Omental fat pad (tissue), 4 donors: ENCODE data around the gene FMN1. TPM values are rescaled to one million over a fixed set of nuclear protein-coding genes. Genes with fewer than 3 reads are reported as not detected.

Experiments used
- ATAC-seq: fragments of 150-250 bp; one replicate; pipeline ENCODE4 v1.9.1; 2016; ENCODE audit warnings: mild to moderate bottlenecking, moderate library complexity; ENCODE audit not compliant: low FRiP score
- DNase-seq: peaks from one replicate; pipeline ENCODE4 v3.0.0-alpha.2; 2019; ENCODE audit warnings: low spot score
- CTCF ChIP-seq, 3 donors: fragments of 450-650 bp; IDR thresholded peaks; one replicate each; pipeline ENCODE4 v1.5.1; 2016 to 2017; ENCODE audit warnings: antibody characterized with exemption in 3 of 3, mild to moderate bottlenecking in 3 of 3, moderate library complexity in 2 of 3
- total RNA-seq, 4 donors: library from RNA; depleted of rRNA; stranded (reverse); fragments of >200 nt; gene quantifications; one replicate each; pipeline ENCODE4 v1.1.0, GENCODE V29; 2016

The FMN1 gene
- total RNA-seq, 4 donors from 2014 or later: 19.9 to 35.5 (median 28.5) TPM

- TF ChIP-seq CTCF (IDR thresholded peaks at IDR 0.05): no peak
- DNase-seq: no peak
- no peak for ATAC-seq
These were observed 104.4 kb downstream of the FMN1 start for GRCh38 chr15:33089878-33090757.

- no peak for TF ChIP-seq CTCF (IDR thresholded peaks at IDR 0.05)
- no peak for ATAC-seq
- no peak for DNase-seq
These were observed 105.2 kb downstream of the FMN1 start for GRCh38 chr15:33089165-33089877.

- ATAC-seq: no peak
- no peak for DNase-seq
These were observed 107.9 kb downstream of the FMN1 start for GRCh38 chr15:33086500-33087121.

GRCh38 chr15:33084661-33085060 lies 109.9 kb downstream of the FMN1 start:
- no peak for TF ChIP-seq CTCF (IDR thresholded peaks at IDR 0.05)
- DNase-seq (no peak), ATAC-seq (no peak)

More at GRCh38 chr15:33086500-33087121, 107.9 kb downstream of the FMN1 start:
- no peak for TF ChIP-seq CTCF (IDR thresholded peaks at IDR 0.05)

GRCh38 chr15:33083232-33084081 lies 111.1 kb downstream of the FMN1 start:
- no peak for TF ChIP-seq CTCF (IDR thresholded peaks at IDR 0.05)
- DNase-seq (no peak), ATAC-seq (no peak)

- DNase-seq (no peak), ATAC-seq (no peak)
- no peak for TF ChIP-seq CTCF (IDR thresholded peaks at IDR 0.05)
These were observed 114.5 kb downstream of the FMN1 start for GRCh38 chr15:33080006-33080405.
